ENCODE measurements around the gene ZNF628.

ZNF628 gene

GRCh38 chr19:55451163-55451964, 25.1 kb upstream of the ZNF628 start:
- DNase-seq (ENCODE audit: low spot score), result peak; percentile 45

DNA sequence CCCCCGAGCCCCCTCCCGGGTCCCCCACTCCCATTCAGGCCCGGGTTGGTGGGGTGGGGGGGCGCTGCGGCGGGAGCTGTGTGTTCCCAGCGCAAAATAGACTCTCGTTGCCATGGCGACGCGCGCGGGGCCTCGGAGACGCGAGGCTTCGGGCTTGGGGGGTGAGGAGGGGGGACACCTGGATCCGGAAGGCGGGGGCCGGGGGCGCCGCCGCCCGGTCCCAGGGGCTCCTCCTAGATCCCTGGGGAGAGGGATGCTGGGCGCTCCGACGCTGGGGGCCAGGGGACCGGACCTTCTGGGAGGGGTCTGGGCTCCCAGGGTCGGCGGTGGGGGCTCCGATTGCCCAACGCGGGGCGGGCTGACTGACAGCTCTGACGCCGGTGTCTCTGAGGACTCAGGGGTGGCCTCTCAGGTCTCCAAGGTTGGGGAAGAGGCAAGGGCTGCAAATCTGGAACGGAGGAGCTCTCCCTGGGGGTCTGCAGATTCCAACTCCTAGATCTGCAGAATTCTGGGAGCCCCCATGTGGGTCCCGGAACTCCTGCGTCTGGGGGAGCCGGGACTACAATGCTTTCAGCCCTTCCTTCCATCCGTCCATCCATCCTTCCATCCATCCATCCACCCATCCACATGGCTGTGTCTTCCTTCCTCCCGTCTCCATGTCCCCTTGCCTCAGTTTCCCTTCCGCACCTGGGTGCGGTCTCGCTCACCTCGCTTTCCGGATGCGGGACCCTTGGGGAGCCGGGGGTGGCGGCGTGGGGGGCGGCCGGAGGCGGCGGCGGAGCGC, 24.3 kb upstream of the ZNF628 start:
- DNase-seq (ENCODE audit: low spot score), result peak; percentile 71

DNA sequence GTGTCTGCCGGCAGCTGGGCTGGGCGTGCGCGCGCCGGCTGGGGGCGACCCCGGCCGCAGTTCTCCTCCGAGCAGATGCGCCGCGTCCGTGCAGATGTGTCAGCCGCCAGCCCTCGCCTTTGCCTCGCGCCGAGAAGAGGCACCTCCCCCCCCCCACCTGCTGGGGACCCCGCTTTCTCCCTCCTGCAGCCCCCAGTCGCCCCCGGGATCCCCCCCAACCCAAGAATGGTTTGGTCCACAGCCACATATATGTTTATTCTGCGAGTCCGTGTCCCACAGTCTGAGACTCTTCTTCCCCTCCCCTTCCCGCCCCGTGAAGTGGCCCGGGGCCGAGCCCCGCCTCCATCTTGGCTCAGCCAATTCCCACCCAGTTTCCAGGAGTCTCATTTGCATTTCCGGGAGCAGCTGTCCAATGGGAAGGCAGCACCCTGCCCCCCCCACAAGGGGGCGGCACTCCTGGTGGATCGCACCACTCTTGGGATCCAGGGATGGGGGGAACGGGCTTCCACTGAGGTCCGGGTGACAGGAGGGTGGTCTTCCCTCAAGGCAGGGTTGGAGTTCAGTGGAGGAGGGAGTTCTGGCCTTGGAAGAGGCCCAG, 23.6 kb upstream of the ZNF628 start:
- peak; percentile 95 for DNase-seq (ENCODE audit: low spot score)

DNA sequence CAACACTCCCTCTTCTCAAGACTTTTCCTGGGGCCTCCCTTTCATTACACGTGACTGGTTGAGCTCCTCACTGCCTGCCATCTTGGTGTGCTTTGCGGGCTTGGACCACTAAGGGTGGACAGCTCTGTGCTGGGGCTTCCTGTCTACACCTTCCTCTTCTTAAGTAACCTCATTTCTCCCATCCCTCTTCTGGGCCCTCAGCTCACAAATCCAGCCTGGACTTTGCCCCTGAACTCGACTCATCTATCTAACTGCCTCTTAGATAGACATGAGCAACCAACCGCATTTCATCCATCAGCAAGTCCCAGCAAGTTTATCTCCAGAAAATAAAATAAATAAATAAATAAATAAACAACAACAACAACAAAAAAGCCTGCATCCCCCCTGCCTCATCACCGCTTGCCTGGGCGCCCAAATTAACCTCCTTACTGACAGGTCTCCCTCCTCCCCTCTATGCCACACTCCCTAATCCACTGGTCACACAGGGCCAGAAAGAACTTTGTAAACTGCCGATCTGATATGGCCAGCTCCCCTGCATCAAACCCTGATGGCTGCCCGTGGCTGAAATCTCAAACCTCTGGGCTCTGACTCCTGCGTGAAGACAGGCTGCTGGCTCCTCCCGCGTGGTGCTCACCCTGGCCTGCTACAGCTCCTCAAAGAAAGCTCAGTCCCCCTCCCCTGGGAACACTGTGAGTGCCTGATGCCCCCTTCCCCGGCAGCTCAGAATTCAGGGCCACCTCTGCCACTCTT, 22.7 kb upstream of the ZNF628 start:
- no peak for DNase-seq (ENCODE audit: low spot score)

DNA sequence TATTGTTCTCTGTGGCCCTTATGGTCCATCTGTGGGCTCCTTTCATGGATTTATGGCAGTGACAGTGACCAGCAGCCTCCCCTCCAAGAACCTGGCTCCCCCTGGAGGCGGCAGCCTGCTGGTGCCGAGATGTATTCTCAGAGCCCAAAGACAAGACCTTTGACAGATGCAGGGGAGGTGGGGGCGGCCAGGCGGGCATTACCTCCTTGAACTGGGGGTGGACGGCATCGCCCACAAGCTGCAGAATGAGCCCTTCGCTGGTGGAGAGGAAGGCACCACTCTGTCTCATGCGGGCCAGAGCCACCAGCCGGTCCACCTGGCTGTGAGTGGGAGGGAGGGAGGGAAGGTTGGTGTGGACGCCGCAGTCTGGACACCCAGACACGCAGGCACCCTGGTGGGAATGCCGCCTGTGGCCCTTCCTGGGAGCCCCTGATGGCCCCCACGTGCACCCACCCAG, 21.6 kb upstream of the ZNF628 start:
- DNase-seq (ENCODE audit: low spot score), result peak; percentile 79

- no peak for DNase-seq (ENCODE audit: low spot score)
These were observed 20.7 kb upstream of the ZNF628 start for GRCh38 chr19:55455576-55456235.

GRCh38 chr19:55456347-55456746, 20.1 kb upstream of the ZNF628 start:
- DNase-seq (ENCODE audit: low spot score), result no peak

DNA sequence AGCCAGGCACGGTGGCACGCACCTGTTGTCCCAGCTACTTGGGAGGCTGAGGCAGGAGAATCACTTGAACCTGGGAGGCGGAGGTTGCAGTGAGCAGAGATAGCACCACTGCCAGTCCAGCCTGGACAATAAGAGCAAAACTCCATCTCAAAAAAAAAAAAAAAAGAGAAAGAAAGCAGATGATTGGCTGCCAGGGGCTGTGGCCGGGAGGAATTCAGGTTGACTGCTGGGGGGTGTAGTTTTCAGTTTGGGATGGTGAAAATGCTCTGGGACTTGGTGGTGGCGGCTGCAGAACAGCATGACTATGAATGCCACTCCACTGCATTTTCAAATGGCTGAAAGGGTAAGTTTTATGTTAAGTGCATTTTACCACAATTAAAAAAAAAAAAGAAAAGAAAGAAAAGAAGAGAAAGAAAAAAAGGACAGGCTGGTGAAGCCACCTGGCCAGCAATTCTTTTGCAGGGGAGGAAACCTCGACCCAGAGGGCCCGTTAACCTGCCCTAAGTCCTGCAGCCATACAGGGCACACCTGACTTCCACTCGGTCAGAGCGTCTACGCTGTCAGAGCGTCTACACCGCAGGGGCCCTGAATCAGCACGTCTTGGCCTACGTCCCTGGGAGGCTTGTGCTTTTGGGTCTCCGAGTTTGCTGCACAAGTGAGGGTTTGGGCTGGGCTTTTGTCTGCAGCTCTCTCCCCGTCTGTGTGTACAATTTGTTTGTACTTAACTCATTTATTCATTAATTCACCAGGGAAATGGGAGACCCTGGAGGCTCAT, 18.5 kb upstream of the ZNF628 start:
- no peak for DNase-seq (ENCODE audit: low spot score)

DNA sequence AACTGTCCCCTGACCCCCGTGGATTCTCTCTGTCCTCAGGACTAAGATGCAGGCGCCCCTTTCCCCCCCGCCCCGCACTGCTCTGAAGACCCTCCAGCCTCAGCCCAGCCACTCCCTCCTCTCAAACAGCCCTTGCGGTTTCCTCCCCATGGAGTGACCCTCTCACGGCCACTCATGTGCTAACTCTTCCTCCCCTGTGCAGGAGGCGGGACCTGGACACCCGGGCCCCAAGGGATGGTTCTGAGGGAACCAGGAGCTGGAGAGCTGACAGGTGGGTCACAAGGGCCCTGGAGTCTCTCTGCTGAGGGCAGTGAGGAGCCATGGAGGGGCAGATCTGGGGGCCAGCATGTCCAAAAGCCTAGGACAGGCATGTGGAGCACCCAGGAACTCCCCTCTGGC, 16.9 kb upstream of the ZNF628 start:
- no peak for DNase-seq (ENCODE audit: low spot score)

GRCh38 chr19:55459950-55460657, 16.3 kb upstream of the ZNF628 start:
- DNase-seq (ENCODE audit: low spot score), result no peak

- DNase-seq (ENCODE audit: low spot score), result peak; percentile 64
These were observed 15.7 kb upstream of the ZNF628 start for GRCh38 chr19:55460670-55461258.

DNA sequence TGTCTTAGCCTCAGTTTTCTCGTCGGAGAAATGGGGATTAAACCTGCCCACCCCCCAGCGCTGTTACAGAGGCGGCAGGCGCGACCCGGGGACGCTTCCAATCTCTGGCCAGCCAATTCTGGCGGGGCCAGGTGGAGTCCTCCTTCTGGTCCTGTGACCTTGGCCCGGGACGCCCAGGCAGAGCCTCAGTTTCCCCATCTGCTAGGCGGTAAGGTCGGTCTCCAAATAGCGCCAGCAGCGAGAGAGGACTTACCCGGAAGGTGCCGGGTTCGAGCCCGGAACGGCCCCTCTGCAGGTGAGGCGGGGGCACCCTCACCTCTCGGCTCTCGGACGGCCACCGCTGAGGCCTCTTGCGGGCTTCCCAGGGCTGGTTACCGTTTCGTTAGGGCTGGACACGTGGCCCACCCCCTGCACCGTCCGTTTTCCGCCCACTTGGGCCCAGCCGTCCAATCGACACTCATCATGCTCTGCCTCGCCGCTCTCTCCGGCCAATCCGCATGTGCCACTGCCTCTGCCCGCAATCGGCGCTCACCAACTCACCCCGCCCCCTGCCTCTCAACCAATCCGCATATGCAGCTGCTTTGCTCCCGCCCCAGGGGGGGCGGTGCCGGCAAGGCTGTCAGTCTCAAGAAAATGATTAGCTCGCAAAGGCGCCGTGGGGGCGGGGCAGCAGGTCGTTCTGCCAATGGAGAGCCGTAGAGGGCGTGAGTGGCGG, 15.0 kb upstream of the ZNF628 start, which contains the start of gene ISOC2:
TSS of gene ISOC2 (minus strand) at position 384 of the 715 bp plus-strand sequence. CDS start 5,156 bp downstream, outside the sequence.
- peak; percentile 100 for DNase-seq (ENCODE audit: low spot score)

DNA sequence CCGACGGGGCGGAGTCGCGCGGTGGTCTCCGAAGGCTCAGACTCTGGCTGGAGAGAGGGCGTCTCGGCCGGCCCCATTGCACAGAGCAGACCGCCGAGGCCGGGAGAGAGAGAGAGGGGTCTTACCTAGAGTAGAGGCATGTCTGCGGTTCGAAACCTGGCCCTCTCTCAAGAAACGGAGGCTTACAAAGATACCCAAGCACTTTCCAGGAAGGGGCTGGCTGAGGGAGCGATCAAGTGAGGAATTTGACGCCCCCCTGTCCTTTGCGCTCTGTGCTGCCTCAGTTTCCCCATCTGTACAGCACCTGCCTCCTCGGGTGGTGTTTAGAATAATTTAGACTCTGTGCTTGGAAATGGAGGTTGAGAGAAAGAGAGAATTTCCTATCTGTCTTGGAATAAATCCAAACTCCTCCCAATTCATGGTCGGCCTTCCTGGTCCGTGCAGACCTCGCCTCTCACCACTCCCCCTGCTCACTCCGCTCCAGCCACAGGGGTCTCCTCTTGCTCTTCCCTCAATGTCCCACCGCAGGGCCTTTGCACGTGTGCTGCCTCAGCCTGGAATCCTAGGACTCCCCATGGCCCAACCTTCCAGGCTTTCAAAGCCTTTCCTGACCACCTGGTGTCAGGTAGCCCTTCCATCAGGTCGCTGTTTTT, 14.3 kb upstream of the ZNF628 start:
- peak; percentile 24 for DNase-seq (ENCODE audit: low spot score)

GRCh38 chr19:55462722-55463121, 13.7 kb upstream of the ZNF628 start:
- no peak for DNase-seq (ENCODE audit: low spot score)

DNA sequence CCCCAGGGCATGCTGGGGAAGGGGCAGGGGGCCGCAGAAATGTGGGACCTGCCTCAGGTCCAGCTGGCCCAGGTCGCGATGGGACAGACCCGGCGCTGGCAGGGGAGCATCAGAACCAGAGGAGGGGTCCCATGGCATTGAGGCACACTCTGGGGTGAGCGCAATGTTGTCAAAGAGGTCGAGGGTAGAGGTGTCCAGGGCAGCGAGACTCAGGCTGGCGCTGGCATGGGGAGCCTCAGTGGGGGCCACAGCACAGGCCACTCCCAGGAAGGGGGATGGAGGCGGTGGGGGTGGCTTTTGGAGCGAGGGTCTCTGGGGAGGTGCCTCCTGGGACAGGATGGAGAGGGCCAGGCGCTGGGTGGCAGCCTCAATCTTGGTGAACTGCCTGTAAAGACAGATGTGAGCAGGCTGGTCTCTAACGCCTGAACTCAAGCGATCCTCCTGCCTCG, 12.8 kb upstream of the ZNF628 start:
- DNase-seq (ENCODE audit: low spot score), result no peak

DNA sequence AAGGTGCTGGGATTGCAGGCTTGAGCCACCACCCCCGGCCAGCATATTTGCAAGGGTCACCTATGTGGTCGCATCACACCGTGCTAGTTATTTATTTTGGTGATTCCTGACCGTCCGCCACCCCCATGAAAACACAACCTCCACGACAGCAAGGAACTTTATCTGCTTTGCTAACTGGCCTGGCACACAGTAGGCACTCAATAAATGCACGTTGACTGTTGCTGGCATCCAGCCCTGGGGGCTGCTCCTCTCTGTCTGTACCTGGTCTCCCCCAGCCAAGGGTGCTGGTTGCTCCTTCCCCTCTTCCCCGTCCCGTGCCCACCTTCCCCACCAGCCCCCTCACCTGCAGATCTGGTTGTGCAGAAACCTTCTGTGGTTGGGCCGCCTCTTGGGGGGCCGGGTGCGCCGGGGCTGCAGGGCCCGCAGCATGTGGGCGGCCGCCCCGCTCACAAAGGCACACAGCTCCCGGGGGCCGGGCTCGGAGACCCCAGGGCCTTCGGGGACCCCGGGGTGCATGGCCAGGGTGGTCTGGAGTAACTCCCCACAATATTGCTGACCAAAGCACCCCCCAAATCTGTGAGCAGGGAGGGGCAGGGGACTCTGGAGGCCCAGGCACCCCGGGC, 12.3 kb upstream of the ZNF628 start:
- DNase-seq (ENCODE audit: low spot score), result no peak

- DNase-seq (ENCODE audit: low spot score), result no peak
These were observed 11.8 kb upstream of the ZNF628 start, which contains the start of gene C19orf85 for GRCh38 chr19:55464662-55465054. TSS of gene C19orf85 (minus strand) at chr19:55464751. CDS start at chr19:55464554, 197 bp downstream.
